Fibroblast of villous mesenchyme (primary cell): ENCODE data around the gene PAQR4. TPM values are rescaled to one million over a fixed set of nuclear protein-coding genes. Genes with fewer than 3 reads are reported as not detected.

Experiments used
- DNase-seq: peaks from one replicate; pipeline ENCODE4 v3.0.0-alpha.2; 2010; ENCODE audit warnings: low read depth
- H3K4me3 ChIP-seq: 2 replicates; pipeline ENCODE4 v1.5.1; 2011; ENCODE audit warnings: low read depth, mild to moderate bottlenecking, low read length
- total RNA-seq: library from RNA; depleted of rRNA; stranded (reverse); fragments of >200 nt; gene quantifications from 2 replicates; pipeline ENCODE4 v1.2.3, GENCODE V29; 2012
- TF ChIP-seq, protein P1 (sequence below): IDR thresholded peaks from 2 replicates; pipeline ENCODE4 v1.5.1; 2012; ENCODE audit warnings: low read depth, mild to moderate bottlenecking, low read length; ENCODE audit not compliant: insufficient read depth

PAQR4 gene
- total RNA-seq, 1 donor: 4.3 TPM

DNA sequence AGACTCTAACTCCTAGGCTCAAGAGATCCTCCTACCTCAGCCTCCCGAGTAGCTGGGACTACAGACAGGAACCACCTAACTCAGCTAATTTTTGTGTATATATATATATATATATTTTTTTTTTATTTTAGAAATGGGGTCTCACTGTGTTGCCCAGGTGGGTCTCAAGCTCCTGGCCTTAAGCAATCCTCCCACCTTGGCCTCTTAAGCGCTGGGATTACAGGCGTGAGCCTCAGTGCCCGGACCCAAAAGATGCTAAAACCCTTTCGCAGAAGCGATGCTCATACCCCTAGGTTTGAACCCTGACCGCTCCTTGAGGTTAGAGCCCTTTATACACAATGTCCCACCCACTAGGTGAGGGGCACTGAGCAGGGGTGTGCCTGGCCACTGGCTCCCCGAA is 41.4 kb downstream of the PAQR4 start:
- no peak overlapping the region for H3K4me3 ChIP-seq
- TF ChIP-seq, protein P1, sequence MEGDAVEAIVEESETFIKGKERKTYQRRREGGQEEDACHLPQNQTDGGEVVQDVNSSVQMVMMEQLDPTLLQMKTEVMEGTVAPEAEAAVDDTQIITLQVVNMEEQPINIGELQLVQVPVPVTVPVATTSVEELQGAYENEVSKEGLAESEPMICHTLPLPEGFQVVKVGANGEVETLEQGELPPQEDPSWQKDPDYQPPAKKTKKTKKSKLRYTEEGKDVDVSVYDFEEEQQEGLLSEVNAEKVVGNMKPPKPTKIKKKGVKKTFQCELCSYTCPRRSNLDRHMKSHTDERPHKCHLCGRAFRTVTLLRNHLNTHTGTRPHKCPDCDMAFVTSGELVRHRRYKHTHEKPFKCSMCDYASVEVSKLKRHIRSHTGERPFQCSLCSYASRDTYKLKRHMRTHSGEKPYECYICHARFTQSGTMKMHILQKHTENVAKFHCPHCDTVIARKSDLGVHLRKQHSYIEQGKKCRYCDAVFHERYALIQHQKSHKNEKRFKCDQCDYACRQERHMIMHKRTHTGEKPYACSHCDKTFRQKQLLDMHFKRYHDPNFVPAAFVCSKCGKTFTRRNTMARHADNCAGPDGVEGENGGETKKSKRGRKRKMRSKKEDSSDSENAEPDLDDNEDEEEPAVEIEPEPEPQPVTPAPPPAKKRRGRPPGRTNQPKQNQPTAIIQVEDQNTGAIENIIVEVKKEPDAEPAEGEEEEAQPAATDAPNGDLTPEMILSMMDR: no peak
- DNase-seq: no peak

DNA sequence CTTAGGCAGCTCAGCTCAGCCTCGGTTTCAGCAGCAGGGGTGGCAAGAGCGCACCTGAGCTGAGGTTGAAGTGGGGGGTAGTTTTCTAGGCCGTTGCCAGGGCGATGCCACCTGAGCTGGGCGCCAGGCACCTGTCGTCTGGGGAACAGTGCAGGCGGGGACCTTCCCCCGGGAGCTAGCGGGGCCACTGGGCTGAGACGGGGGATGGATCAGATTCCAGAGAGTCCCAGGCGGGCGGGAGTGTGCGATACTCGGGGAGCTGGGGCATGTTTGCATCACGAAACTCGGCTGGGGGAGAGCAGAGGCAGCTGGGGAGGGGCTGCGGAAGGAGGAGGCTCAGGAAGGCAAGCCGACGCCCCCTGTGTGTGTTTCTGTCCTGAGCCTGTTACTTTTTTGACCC is 43.1 kb downstream of the PAQR4 start:
- TF ChIP-seq, protein P1: no peak
- H3K4me3 ChIP-seq: no peak overlapping the region
- DNase-seq: no peak

DNA sequence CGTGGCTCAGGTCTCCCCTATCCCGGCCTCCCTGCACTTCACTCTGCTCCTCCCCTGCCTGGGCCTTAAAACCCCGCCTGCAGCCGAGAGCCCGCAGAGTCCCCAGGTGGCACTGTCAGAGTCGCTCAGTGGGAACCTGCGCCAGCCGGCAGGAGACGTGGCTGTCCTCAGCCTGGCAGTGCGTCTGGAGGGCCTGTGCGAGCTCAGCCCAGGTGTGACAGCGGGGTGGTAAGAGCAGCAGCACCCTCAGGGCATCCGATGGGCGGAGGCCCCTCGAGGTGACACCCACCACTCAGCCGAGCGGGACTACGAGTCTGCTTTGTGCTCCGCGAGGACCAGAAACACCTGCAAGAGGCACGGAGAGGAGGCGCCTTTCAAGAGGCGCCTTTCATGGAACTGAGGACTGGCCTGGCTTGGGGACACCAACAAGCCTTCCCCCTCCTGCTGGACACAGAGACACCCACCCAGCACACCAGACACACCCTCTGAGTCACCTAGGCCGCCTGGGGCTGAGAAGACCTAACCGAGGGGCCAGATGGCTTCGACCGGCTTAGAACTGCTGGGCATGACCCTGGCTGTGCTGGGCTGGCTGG is 43.8 kb downstream of the PAQR4 start, which contains the start of gene CLDN9:
CLDN9 (plus strand) TSS at position 96 of the 593 bp plus-strand sequence; CDS start at position 536, 440 bp downstream.
- DNase-seq: no peak
- H3K4me3 ChIP-seq: no peak within 1 kb of the TSS
- TF ChIP-seq, protein P1: no peak

DNA sequence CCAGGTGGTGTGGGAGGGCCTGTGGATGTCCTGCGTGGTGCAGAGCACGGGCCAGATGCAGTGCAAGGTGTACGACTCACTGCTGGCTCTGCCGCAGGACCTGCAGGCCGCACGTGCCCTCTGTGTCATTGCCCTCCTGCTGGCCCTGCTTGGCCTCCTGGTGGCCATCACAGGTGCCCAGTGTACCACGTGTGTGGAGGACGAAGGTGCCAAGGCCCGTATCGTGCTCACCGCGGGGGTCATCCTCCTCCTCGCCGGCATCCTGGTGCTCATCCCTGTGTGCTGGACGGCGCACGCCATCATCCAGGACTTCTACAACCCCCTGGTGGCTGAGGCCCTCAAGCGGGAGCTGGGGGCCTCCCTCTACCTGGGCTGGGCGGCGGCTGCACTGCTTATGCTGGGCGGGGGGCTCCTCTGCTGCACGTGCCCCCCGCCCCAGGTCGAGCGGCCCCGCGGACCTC is 44.4 kb downstream of the PAQR4 start:
- DNase-seq: no peak
- no peak overlapping the region for H3K4me3 ChIP-seq
- TF ChIP-seq, protein P1: no peak

DNA sequence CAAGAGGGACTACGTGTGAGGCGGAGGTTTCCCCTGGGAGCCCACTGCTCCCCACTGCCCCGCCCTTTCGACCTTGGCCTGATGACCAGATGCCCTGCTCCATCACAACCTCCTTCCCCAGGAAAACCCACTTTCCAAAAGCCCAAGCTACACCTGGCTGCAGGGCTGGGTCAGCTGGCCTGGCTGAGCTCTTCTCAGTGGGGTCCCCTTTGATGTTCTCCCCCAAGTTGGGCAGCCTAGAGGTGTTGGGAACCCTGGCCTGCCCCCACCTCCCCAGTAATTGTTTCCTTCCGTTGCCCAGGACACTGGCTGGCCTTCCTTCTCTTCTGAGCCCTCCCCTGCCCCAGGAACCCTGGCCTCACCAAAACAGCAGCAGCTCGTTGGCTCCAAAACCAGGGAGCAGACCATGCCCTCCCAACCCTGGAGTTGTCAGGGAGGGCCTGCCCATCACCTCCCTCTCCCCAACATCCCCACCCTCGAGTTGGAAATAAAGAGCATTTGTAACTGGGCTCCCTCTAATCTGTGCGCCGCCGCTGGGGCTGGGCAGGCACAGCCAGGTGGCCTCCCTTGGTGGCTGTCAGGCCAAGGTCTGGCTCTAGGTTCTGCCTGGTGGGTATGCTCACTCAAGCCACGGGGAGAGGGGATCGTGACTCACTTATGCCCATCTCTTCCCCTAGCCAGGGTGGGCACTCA is 45.0 kb downstream of the PAQR4 start:
- H3K4me3 ChIP-seq: no peak overlapping the region
- TF ChIP-seq, protein P1: no peak
- no peak for DNase-seq

DNA sequence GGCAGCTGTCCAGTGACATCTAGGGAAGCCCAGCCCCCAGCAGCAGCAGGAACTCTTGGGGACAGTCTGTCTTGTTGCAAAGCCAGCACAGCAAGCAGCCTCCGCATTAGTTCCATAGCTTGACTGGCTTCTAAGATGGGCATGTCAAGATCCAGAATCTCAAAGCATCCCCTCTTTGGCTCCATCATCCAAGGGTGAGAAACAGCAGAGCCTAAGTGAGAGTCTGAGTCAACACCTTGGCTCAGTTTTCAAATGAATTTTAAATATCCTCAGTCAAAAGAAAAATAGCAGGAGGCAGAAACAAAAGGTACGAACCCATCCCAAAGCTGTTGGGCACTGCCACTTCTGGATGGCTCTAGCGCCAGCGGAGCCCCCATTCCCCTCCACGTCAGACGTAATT is 45.8 kb downstream of the PAQR4 start:
- no peak for DNase-seq
- H3K4me3 ChIP-seq: no peak overlapping the region
- TF ChIP-seq, protein P1: no peak
